GM18502 (cell line): ENCODE data around the gene TMEM98.
"Not testable (repeated sequence)": the region's sequence is repeated elsewhere in the genome, so short reads cannot be mapped to it uniquely, and the experiment has no call there.

Source experiments
- ATAC-seq: cut with Tn5 transposase; IDR thresholded peaks from one replicate; pipeline ENCODE4 v1.9.1; 2021; ENCODE audit warnings: mild to moderate bottlenecking; ENCODE audit not compliant: unreplicated experiment, poor library complexity

TMEM98 gene

DNA sequence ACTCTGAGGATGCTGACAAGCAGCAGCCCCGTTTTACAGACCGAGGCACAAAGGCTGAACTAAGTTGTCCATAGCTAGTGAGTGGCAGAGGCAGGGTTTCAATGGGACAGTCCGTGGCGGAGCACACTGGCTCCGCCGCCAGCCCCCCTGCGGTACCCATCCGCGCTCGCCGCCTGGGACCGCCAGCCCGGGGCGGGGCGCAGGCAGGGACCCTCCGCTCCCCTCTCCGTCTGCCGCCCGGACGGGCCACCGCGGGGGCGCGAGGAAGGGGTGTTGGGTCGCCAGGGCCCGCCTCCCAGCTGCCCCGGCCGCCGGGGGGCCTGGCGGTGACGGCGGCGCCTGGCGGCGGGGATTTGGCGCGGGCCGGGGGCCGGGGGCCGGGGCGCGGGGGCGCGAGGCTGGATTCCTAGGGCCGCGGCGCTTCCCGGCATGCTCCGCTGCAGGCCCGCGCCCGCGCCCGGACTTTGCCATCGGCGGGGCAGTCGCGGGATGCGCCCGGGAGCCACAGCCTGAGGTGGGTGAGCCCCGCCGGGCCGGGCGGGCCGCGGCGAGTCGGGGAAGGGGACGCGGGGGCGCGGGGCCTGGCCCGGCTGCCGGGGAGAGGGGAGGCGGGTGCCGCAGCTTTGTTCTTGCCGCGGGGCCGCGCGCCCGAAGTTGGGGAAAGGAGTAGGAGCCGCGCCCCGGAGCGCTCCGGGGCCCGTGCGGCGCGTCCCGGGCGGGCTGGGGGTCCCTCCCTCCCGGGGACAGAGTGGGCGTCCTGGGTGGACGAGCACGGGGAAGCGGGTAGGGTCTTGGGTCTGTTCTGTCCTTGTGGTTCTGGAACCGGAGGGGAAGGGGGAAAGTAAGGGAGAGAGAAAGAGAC lies at the start of gene TMEM98:
Gene TMEM98 (plus strand): TSS at position 430 of the 862 bp plus-strand sequence. CDS start 3,376 bp downstream, outside the sequence.
- ATAC-seq, result no peak

DNA sequence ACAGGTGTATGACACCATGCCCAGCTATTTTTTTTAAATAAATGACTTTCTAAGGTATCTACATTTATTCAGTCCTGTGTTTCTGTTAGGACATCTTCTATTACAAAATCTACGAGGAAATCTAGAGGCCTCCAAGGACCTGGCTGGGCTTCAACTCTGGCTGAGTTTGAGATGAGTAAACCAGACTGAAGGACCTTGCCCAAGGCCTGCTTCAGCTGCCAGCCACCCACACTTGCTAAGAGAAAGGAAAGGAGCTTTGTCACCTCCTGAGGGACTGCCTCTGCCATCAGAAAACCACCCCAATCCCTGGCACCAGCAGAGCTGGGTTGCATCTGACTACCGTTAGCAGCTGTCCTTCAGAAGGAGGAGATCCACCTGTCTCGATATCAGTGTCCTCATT lies 49.7 kb upstream of the TMEM98 start:
- no peak for ATAC-seq

- ATAC-seq, result no peak
Observed at GRCh38 chr17:32879134-32879533, 48.8 kb upstream of the TMEM98 start.

GRCh38 chr17:32880671-32881453 lies 47.1 kb upstream of the TMEM98 start:
- ATAC-seq, result no peak

DNA sequence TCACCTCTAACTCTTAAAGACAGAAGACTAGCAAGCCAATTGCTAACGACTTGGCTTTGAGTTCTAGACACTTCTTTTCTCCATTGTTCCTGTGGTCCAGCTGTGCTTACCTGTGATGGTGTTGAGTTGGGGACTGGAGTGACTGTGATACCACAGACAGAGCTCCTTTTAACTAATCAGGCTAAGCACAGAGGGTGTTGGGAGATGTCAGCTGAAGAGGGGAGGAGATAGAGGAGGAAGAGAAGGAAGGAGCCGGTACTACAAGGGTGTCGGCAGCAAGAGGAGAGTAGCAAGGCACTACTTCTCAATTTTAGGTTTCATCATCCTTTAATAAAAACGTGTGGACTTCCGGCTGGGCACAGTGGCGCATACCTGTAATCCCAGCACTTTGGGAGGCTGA lies 45.9 kb upstream of the TMEM98 start:
- no peak for ATAC-seq

DNA sequence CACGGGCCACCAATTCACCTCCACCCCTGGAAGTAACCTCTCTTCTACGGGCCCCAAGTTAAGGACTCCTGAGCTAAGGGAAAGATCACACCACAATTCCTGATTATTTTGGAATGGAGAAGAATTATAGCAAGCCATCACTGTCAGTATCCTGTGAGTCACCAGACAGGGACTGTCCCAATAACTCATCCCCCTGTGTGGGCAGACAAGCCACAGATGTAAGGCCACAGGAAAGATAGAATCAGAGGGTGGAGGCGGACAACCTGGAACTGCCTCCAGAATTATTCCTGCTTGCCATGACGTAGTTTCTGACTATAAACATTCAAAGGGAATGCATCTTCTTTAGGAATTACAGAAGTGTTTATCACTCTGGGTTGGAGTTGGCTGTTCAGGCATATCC lies 45.2 kb upstream of the TMEM98 start:
- no peak for ATAC-seq

- not testable (repeated sequence) for ATAC-seq
Observed at GRCh38 chr17:32886951-32887350, 41.0 kb upstream of the TMEM98 start.

DNA sequence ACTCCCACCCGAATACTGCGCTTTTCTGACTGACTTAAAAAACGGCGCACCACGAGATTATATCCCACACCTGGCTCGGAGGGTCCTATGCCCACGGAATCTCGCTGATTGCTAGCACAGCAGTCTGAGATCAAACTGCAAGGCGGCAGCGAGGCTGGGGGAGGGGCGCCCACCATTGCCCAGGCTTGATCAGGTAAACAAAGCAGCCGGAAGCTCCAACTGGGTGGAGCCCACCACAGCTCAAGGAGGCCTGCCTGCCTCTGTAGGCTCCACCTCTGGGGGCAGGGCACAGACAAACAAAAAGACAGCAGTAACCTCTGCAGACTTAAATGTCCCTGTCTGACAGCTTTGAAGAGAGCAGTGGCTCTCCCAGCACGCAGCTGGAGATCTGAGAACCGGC lies 40.5 kb upstream of the TMEM98 start:
- ATAC-seq, result not testable (repeated sequence)

- no peak for ATAC-seq
Observed at GRCh38 chr17:32894245-32894644, 33.7 kb upstream of the TMEM98 start.

- no peak for ATAC-seq
Observed at GRCh38 chr17:32896647-32897258, 31.2 kb upstream of the TMEM98 start.

- ATAC-seq, result no peak
Observed at GRCh38 chr17:32899236-32900013, 28.5 kb upstream of the TMEM98 start.

GRCh38 chr17:32901743-32902142 lies 26.2 kb upstream of the TMEM98 start:
- no peak for ATAC-seq

DNA sequence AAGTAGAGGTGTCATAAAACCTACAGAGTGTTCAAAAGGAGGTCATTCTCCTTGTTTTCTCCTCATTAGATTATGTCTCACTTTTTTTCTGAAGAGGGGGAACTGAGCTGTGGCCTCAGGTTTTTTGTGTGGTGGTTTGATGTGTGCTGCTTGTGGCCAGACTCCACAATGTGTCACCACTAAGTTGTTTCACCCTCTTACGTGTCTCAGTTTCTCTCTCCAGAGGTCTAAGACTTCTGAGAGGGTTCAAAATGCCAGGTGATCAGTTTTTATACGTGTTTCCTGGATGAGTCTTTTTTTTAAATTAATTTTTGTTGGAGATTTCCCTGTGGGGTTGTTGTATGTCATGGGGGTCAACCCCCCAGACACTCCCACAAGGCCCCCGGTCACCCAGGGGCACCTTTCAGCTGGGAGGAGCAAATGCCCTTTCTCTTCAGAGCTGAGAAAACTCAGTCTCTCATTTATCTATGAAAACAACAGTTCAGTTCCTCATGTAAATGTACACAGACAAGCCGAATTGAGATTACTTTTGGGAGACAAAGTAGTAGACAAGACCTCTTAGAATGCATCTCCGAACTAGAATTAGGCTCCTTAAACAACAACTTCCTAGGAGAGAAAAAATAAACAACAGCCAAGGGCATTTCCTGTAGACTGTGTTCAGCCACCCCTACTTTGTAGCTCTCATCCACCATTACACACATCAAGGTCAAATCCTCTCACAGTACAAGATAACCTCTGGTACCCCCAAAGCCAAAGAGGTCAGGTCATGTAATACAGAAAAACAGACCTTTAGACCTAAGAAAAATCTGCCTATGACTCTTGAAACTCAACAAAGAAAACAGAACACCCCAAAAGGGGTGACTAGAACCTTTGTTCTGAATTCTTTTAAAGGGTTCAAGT lies 23.9 kb upstream of the TMEM98 start:
- ATAC-seq, result no peak

DNA sequence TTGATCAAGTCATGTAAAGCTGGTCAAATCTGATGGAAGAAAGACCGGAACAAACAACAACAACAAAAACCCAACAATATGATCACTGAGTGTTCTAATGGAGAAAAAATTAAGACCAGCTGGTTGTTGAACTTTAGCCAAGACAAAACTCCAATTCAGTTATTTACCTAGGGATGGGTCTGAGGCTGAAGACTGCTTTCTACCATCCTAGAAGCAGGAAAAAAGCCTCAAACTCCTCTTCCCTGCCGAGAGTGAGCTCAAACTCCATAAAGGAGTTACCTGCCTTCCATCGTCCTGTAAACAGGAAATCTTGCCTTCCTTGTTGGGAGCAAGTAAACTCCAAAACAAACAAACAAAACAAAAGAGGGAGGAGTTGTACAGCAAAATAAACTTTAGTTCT lies 23.1 kb upstream of the TMEM98 start:
- ATAC-seq, result no peak

- ATAC-seq, result no peak
Observed at GRCh38 chr17:32907583-32907982, 20.4 kb upstream of the TMEM98 start.

- peak; percentile 66 for ATAC-seq
Observed at GRCh38 chr17:32909787-32910369, 18.1 kb upstream of the TMEM98 start.

- no peak for ATAC-seq
Observed at GRCh38 chr17:32910769-32911168, 17.2 kb upstream of the TMEM98 start.

DNA sequence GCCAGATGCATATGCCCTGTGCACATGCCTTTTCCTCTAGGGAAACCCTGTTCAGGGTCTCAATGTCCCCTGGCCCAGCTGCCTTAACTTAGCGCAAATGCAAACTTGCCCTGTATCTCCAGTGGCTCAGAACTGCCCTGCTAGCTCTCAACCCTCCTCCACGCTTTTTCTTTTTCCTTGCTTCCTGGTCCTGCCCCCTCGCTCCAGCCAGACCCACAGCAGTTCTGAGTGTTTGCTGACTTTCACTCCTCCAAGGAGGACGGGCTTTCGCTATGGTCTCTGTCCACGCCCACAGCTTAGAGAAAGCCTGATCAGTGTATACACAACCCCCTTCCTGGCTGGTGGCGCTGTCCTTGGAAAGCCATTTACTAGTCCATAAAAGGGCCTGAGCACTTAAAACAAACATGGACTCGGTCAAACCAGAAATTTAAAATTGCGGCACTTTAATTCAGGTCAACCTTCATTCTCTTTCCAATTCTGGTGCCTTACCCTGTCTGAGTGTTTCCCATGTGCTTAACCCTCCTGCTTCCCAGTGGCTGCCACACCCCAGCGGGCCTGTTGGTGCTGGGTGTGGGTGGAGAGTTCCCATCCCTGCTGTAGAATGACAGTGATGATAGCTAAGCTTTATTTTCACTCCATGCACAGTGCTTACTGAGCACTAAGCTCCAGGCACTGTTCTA lies 15.6 kb upstream of the TMEM98 start:
- no peak for ATAC-seq
